Upper lobe of right lung (tissue), 1 donor: ENCODE results near the gene CCSER1. TPM values are rescaled to one million over a fixed set of nuclear protein-coding genes. Genes with fewer than 3 reads are reported as not detected.

Source experiments
- ATAC-seq: fragments of 200-7000 bp; cut with Tn5 transposase; one replicate; pipeline ENCODE4 v1.9.1; 2020; ENCODE audit warnings: mild to moderate bottlenecking, moderate library complexity
- DNase-seq: peaks from one replicate; pipeline ENCODE4 v3.0.0-alpha.2; 2020
- H3K27ac ChIP-seq: fragments of 200-600 bp; one replicate; pipeline ENCODE4 v1.8.0; 2022
- H3K27me3 ChIP-seq: fragments of 200-600 bp; one replicate; pipeline ENCODE4 v1.8.0; 2022; ENCODE audit warnings: mild to moderate bottlenecking
- H3K36me3 ChIP-seq: fragments of 200-600 bp; one replicate; pipeline ENCODE4 v1.8.0; 2022
- H3K4me1 ChIP-seq: fragments of 200-600 bp; one replicate; pipeline ENCODE4 v1.8.0; 2022
- H3K4me3 ChIP-seq: fragments of 200-600 bp; one replicate; pipeline ENCODE4 v1.8.0; 2022; ENCODE audit warnings: mild to moderate bottlenecking
- H3K9me3 ChIP-seq: fragments of 200-600 bp; one replicate; pipeline ENCODE4 v1.8.0; 2022
- intact Hi-C: fragments of 100-400 bp; cut with DNase I; formaldehyde crosslinking; loops from one replicate; pipeline ENCODE4 v1.11.0; 2022
- total RNA-seq: library from RNA; stranded (reverse); fragmentation: NEBNext Ultra II Directional; extraction: Animal tissue kit (Norgen Biotek cat#: 25700); gene quantifications from one replicate; pipeline ENCODE4 v1.2.1, GENCODE V29; 2021
- TF ChIP-seq, protein P1 (sequence below): fragments of 200-600 bp; IDR thresholded peaks from one replicate; pipeline ENCODE4 v1.8.0; 2022; ENCODE audit warnings: antibody characterized with exemption
- donor health status: DM: no; HTN: yes; CAD: no; lungs with severe emphysema.

Gene CCSER1
- total RNA-seq, 1 donor from 2014 or later = 7.4 TPM

DNA sequence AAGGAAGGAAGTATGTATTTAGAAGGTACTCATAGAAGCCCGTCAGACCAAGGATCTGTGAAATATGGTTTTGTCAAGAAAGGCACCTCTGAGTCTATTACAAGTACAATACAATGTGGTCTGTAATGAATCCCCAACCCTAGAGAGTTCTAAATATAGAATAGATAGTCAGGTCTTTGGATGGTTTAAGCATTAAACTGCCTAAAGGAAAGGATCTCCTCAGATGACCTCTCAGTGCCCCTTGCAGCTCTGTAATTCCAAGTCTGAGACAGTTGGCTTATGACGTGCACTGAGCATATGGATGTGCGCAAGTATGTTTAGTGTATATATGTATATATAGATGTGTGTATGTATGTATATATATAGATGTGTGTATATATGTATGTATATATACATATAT is 62.0 kb downstream of the CCSER1 start:
- DNase-seq (no peak), ATAC-seq (no peak)
- Histone ChIP-seq H3K27me3 (no peaks in the 10 kb centered on the region), H3K4me1 (no peaks in the 10 kb centered on the region), H3K9me3 (no peaks in the 10 kb centered on the region), H3K27ac (no peak overlapping the region), H3K36me3 (no peaks in the 10 kb centered on the region), H3K4me3 (no peak overlapping the region)
- TF ChIP-seq, protein P1, sequence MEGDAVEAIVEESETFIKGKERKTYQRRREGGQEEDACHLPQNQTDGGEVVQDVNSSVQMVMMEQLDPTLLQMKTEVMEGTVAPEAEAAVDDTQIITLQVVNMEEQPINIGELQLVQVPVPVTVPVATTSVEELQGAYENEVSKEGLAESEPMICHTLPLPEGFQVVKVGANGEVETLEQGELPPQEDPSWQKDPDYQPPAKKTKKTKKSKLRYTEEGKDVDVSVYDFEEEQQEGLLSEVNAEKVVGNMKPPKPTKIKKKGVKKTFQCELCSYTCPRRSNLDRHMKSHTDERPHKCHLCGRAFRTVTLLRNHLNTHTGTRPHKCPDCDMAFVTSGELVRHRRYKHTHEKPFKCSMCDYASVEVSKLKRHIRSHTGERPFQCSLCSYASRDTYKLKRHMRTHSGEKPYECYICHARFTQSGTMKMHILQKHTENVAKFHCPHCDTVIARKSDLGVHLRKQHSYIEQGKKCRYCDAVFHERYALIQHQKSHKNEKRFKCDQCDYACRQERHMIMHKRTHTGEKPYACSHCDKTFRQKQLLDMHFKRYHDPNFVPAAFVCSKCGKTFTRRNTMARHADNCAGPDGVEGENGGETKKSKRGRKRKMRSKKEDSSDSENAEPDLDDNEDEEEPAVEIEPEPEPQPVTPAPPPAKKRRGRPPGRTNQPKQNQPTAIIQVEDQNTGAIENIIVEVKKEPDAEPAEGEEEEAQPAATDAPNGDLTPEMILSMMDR = no peak
- intact Hi-C loops = no loop called here

DNA sequence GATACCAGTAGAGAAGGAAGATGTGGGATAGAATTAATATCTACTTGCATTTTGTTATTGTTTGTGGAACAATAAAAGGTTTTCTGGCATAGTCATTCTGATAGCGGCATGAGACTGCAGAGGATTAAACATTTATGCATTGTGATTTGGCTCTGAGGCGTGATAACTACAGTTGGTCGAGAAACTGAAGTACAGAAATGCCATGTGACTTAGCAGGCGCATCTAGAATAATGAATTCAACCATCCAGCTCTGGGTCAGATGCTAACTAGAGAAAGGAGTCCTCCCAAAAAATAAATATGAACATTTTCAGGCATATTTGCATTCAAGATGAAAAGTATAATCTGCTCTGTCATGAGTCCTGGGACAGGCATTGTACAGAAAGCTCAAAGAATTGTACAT is 62.8 kb downstream of the CCSER1 start:
- no peaks in the 10 kb centered on the region for H3K27me3 ChIP-seq
- intact Hi-C loops = no loop called here
- no peaks in the 10 kb centered on the region for H3K9me3 ChIP-seq
- H3K36me3 ChIP-seq = no peaks in the 10 kb centered on the region
- TF ChIP-seq, protein P1 = no peak
- H3K4me3 ChIP-seq = no peak overlapping the region
- ATAC-seq = no peak
- H3K27ac ChIP-seq = no peak overlapping the region
- no peak for DNase-seq
- H3K4me1 ChIP-seq = no peaks in the 10 kb centered on the region

DNA sequence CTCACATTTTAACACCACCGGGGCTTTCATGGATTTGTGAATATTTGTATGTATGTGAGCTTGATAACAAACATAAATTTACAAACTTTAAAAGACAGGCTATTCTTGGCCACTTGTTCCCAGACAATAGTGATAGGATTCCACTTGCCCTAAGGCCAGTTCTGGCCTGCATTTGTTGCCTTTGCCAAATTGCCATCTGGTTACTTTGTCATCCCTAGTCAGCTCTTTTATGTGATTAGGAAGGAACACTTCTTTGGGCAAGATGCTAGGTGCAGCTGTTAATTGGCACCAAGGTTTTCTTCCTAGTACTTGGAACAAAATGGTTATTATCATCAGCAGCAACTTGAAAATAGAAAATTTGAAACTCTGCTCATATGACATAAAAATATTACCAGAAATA is 63.3 kb downstream of the CCSER1 start:
- ATAC-seq = no peak
- no peak for DNase-seq
- H3K9me3 ChIP-seq = no peaks in the 10 kb centered on the region
- no peak overlapping the region for H3K4me3 ChIP-seq
- intact Hi-C loops = no loop called here
- no peaks in the 10 kb centered on the region for H3K4me1 ChIP-seq
- H3K36me3 ChIP-seq = no peaks in the 10 kb centered on the region
- H3K27me3 ChIP-seq = no peaks in the 10 kb centered on the region
- TF ChIP-seq, protein P1 = no peak
- H3K27ac ChIP-seq = no peak overlapping the region

DNA sequence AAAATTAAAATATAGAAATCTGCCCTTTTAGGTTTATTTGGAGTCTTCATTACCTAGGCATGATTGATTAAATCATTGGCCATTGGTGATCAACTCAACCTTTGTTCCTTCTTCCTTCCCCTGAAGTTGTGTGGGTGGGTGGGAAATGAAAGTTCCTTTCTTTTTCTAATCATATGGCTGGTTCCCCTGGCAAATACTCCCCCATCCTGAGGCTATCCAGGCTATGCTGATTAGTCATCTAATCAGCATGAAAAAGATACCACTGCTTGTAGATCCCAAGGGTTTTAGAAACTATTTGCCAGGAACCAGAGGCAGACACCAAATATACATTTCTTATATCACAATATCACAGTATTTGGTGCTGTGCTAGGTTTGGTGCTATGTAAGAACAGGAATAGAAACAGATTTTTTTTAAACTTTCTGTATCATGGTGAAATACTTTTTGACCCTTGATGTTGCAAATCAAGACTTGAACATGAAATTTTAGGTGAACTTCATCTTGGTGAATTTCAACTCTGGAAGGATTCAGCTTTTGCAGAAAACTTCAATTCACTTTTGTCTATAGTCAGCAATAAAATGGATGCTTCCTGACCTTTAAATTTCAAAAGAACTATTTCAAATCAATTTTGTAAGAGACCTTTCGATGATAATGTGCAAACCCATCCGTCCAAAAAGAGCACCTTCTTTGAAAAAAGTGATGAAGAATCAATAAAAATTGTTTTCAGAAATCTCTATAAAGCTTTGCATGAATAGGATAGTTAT is 71.1 kb downstream of the CCSER1 start:
- no peak overlapping the region for H3K27ac ChIP-seq
- TF ChIP-seq, protein P1 = no peak
- intact Hi-C loops = no loop called here
- DNase-seq = no peak
- no peak overlapping the region for H3K4me3 ChIP-seq
- no peak for ATAC-seq
- H3K4me1 ChIP-seq = no peaks in the 10 kb centered on the region
- H3K27me3 ChIP-seq = no peaks in the 10 kb centered on the region
- H3K36me3 ChIP-seq = no peaks in the 10 kb centered on the region
- no peaks in the 10 kb centered on the region for H3K9me3 ChIP-seq

DNA sequence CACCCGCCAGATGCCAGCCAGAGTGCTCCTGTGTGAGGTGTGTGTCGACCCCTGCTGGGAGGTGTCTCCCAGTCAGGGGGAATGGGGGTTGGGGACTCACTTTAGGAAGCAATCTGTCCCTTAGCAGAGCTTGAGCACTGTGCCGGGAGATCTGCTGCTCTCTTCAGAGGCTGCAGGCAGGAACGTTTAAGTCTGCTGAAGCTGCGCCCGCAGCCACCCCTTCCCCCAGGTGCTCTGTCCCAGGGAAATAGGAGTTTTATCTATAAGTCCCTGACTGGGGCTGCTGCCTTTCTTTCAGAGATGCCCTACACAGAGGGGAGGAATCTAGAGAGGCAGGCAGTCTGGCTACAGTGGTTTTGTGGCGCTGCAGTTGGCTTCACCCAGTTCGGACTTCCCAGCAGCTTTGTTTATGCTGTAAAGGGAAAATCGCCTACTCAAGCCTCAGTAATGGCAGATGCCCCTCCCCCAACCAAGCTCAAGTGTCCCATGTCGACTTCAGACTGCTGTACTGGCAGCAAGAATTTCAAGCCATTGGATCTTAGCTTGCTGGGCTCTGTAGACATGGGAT is 80.8 kb downstream of the CCSER1 start:
- intact Hi-C loops = no loop called here
- no peaks in the 10 kb centered on the region for H3K4me1 ChIP-seq
- H3K9me3 ChIP-seq = no peaks in the 10 kb centered on the region
- no peaks in the 10 kb centered on the region for H3K36me3 ChIP-seq
- TF ChIP-seq, protein P1 = no peak
- no peak for ATAC-seq
- no peak for DNase-seq
- no peak overlapping the region for H3K27ac ChIP-seq
- no peak overlapping the region for H3K4me3 ChIP-seq
- H3K27me3 ChIP-seq = no peaks in the 10 kb centered on the region
